IMR-90 (cell line): ENCODE results near the gene CRYBG3. TPM values are rescaled to one million over a fixed set of nuclear protein-coding genes. Genes with fewer than 3 reads are reported as not detected.

Experiments
- ATAC-seq: fragments of 200-7000 bp; cut with Tn5 transposase; 2 replicates; pipeline ENCODE4 v1.9.1; 2020; ENCODE audit warnings: low read depth, mild to moderate bottlenecking, moderate library complexity
- BruUV-seq: library from RNA; stranded (reverse); fragments of 400-500 nt; replicated peaks from 2 replicates; lab custom pipeline; 2021; lab: Mats Ljungman, UMichigan
- CTCF ChIA-PET: fragments of 300-600 bp; formaldehyde crosslinking; extraction: SDS; loops from one replicate; lab custom pipeline; 2021; ENCODE audit warnings: antibody characterized with exemption; lab: Yijun Ruan, JAX
- POLR2A ChIA-PET: fragments of 300-600 bp; sonication (Branson Sonifier 250); formaldehyde crosslinking; loops from one replicate; lab custom pipeline; 2022; ENCODE audit warnings: antibody characterized with exemption; ENCODE audit not compliant: unreplicated experiment; lab: Charles Lee
- DNase-seq: peaks from one replicate; pipeline ENCODE4 v3.0.0; 2013
- H2AFZ ChIP-seq: replicated peaks from 2 replicates; pipeline ENCODE3; 2013; ENCODE audit warnings: low read length, mild to moderate bottlenecking; ENCODE audit not compliant: poor library complexity
- H2AK5ac ChIP-seq: 2 replicates; pipeline ENCODE4 v1.6.1; 2013; ENCODE audit warnings: low read depth, low read length, inconsistent platforms
- H2AK9ac ChIP-seq: replicated peaks from 2 replicates; pipeline ENCODE3; 2013; ENCODE audit warnings: mild to moderate bottlenecking, low read depth, low read length, moderate library complexity; ENCODE audit not compliant: poor library complexity
- H2BK120ac ChIP-seq: 2 replicates; pipeline ENCODE4 v1.6.1; 2013; ENCODE audit warnings: low read depth, low read length, inconsistent platforms
- H2BK15ac ChIP-seq: 3 replicates; pipeline ENCODE4 v1.6.1; 2013; ENCODE audit warnings: low read depth, low read length, inconsistent platforms
- H2BK20ac ChIP-seq: 2 replicates; pipeline ENCODE4 v1.6.1; 2013; ENCODE audit warnings: low read depth, mild to moderate bottlenecking, inconsistent platforms, low read length, moderate library complexity
- H2BK5ac ChIP-seq: 2 replicates; pipeline ENCODE4 v1.6.1; 2013; ENCODE audit warnings: mild to moderate bottlenecking, low read depth, low read length, inconsistent platforms; ENCODE audit not compliant: poor library complexity, severe bottlenecking
- H3K14ac ChIP-seq: replicated peaks from 2 replicates; pipeline ENCODE4 v1.6.1; 2013; ENCODE audit warnings: low read depth, low read length, inconsistent platforms
- H3K18ac ChIP-seq: 2 replicates; pipeline ENCODE4 v1.6.1; 2013; ENCODE audit warnings: low read depth, low read length, control low read depth
- H3K23ac ChIP-seq: 2 replicates; pipeline ENCODE4 v1.6.1; 2013; ENCODE audit warnings: low read depth, low read length, inconsistent platforms
- H3K27ac ChIP-seq: 2 replicates; pipeline ENCODE4 v1.5.1; 2013; ENCODE audit warnings: mild to moderate bottlenecking, control low read depth, low read length; ENCODE audit not compliant: insufficient read depth
- H3K27me3 ChIP-seq: 2 replicates; pipeline ENCODE4 v1.6.1; 2013; ENCODE audit warnings: low read length; ENCODE audit not compliant: control insufficient read depth, insufficient read depth
- H3K36me3 ChIP-seq: 2 replicates; pipeline ENCODE4 v1.6.1; 2013; ENCODE audit warnings: low read length, mixed read lengths; ENCODE audit not compliant: control insufficient read depth, insufficient read depth
- H3K4ac ChIP-seq: 2 replicates; pipeline ENCODE4 v1.6.1; 2013; ENCODE audit warnings: low read depth, low read length, inconsistent platforms
- H3K4me1 ChIP-seq: 2 replicates; pipeline ENCODE4 v1.6.1; 2013; ENCODE audit warnings: low read length, mixed read lengths; ENCODE audit not compliant: control insufficient read depth, insufficient read depth
- H3K4me2 ChIP-seq: 2 replicates; pipeline ENCODE4 v1.6.1; 2013; ENCODE audit warnings: low read depth, mild to moderate bottlenecking, control low read depth, low read length, moderate library complexity
- H3K4me3 ChIP-seq: 2 replicates; pipeline ENCODE4 v1.5.1; 2013; ENCODE audit warnings: low read depth, mild to moderate bottlenecking, control low read depth, low read length, moderate library complexity; ENCODE audit not compliant: insufficient read depth
- H3K56ac ChIP-seq: 2 replicates; pipeline ENCODE4 v1.6.1; 2013; ENCODE audit warnings: low read length, inconsistent platforms; ENCODE audit not compliant: insufficient read depth; ENCODE audit errors: extremely low read depth
- H3K79me1 ChIP-seq, 2 experiments: 2 replicates each; pipeline ENCODE4 v1.6.1; 2013; ENCODE audit warnings: low read length in 2 of 2, inconsistent platforms in 1 of 2, low read depth in 1 of 2
- H3K9ac ChIP-seq: 2 replicates; pipeline ENCODE4 v1.6.1; 2013; ENCODE audit warnings: low read depth, low read length, control low read depth
- H3K9me1 ChIP-seq: 2 replicates; pipeline ENCODE4 v1.6.1; 2013; ENCODE audit warnings: low read length, inconsistent platforms; ENCODE audit not compliant: insufficient read depth
- H3K9me3 ChIP-seq: 2 replicates; pipeline ENCODE4 v1.6.1; 2013; ENCODE audit warnings: low read length; ENCODE audit not compliant: control insufficient read depth, insufficient read depth
- H4K20me1 ChIP-seq: 2 replicates; pipeline ENCODE4 v1.6.1; 2013; ENCODE audit warnings: low read length, inconsistent platforms; ENCODE audit not compliant: insufficient read depth
- H4K5ac ChIP-seq: 2 replicates; pipeline ENCODE4 v1.6.1; 2013; ENCODE audit warnings: mild to moderate bottlenecking, low read depth, low read length, control low read depth
- H4K8ac ChIP-seq, 2 experiments: 2 replicates each; pipeline ENCODE4 v1.6.1; 2013; ENCODE audit warnings: low read depth in 2 of 2, low read length in 2 of 2, control low read depth in 1 of 2, inconsistent platforms in 1 of 2
- H4K91ac ChIP-seq: 2 replicates; pipeline ENCODE4 v1.6.1; 2013; ENCODE audit warnings: low read depth, low read length, inconsistent platforms; ENCODE audit not compliant: insufficient read depth
- BHLHE40 ChIP-seq: fragments of 150-350 bp; IDR thresholded peaks from 2 replicates; pipeline ENCODE4 v1.6.1; 2016; ENCODE audit warnings: mild to moderate bottlenecking, low read depth, low read length
- CEBPB ChIP-seq: IDR thresholded peaks from 2 replicates; pipeline ENCODE4 v1.6.1; 2012; ENCODE audit warnings: low read depth, low read length, improper control_type of control experiment
- CHD1 ChIP-seq: IDR thresholded peaks from 2 replicates; pipeline ENCODE4 v1.6.1; 2012; ENCODE audit warnings: low read depth, low read length, improper control_type of control experiment
- ELK1 ChIP-seq: fragments of 150-350 bp; IDR thresholded peaks from 2 replicates; pipeline ENCODE4 v1.6.1; 2016; ENCODE audit warnings: low read depth, mild to moderate bottlenecking, low read length, moderate library complexity, borderline replicate concordance
- FOS ChIP-seq: fragments of 150-350 bp; IDR thresholded peaks from 2 replicates; pipeline ENCODE4 v1.6.1; 2016; ENCODE audit warnings: low read depth, low read length
- MAFK ChIP-seq: IDR thresholded peaks from 2 replicates; pipeline ENCODE4 v1.6.1; 2012; ENCODE audit warnings: low read depth, low read length, improper control_type of control experiment
- MAZ ChIP-seq: IDR thresholded peaks from 2 replicates; pipeline ENCODE4 v1.6.1; 2012; ENCODE audit warnings: low read depth, mild to moderate bottlenecking, low read length, improper control_type of control experiment, moderate library complexity, borderline replicate concordance
- MXI1 ChIP-seq: IDR thresholded peaks from 2 replicates; pipeline ENCODE4 v1.6.1; 2012; ENCODE audit warnings: low read depth, mild to moderate bottlenecking, low read length, moderate library complexity, borderline replicate concordance
- NFE2L2 ChIP-seq: fragments of 150-350 bp; IDR thresholded peaks from 2 replicates; pipeline ENCODE4 v1.6.1; 2016; ENCODE audit warnings: low read depth, mild to moderate bottlenecking, low read length
- POLR2A ChIP-seq: IDR thresholded peaks from 2 replicates; pipeline ENCODE4 v1.6.1; 2012; ENCODE audit warnings: mild to moderate bottlenecking, low read depth, low read length
- RAD21 ChIP-seq: IDR thresholded peaks from 2 replicates; pipeline ENCODE4 v1.6.1; 2012; ENCODE audit warnings: low read length, improper control_type of control experiment
- RCOR1 ChIP-seq: IDR thresholded peaks from 2 replicates; pipeline ENCODE4 v1.6.1; 2012; ENCODE audit warnings: mild to moderate bottlenecking, low read length, improper control_type of control experiment; ENCODE audit not compliant: insufficient replicate concordance
- RFX5 ChIP-seq: IDR thresholded peaks from 2 replicates; pipeline ENCODE4 v1.8.0; 2012; ENCODE audit warnings: low read depth, mild to moderate bottlenecking, low read length, moderate library complexity
- SMC3 ChIP-seq: fragments of 150-350 bp; IDR thresholded peaks from 2 replicates; pipeline ENCODE4 v1.6.1; 2016; ENCODE audit warnings: low read depth, mild to moderate bottlenecking, antibody characterized with exemption, low read length, moderate library complexity
- USF2 ChIP-seq: fragments of 150-350 bp; IDR thresholded peaks from 2 replicates; pipeline ENCODE4 v1.6.1; 2017; ENCODE audit warnings: mild to moderate bottlenecking, antibody characterized with exemption, low read length, low read depth
- WGBS, 2 experiments: methylation state at CpG; one replicate each; pipeline versions ENCODE4 v1.1.5 to v1.1.7; 2013; ENCODE audit warnings: missing lambda C conversion rate in 2 of 2; ENCODE audit not compliant: insufficient read length in 1 of 2; ENCODE audit errors: extremely low coverage in 2 of 2; 5-methylcytosine and 5-hydroxymethylcytosine counted together
- dilution Hi-C: fragments of 300-500 bp; cut with HindIII; formaldehyde crosslinking; loops from one replicate; pipeline ENCODE4 v1.14.3; 2018; ENCODE audit warnings: low sequenced_read_pairs; ENCODE audit not compliant: unreplicated experiment
- in situ Hi-C: fragments of 300-500 bp; cut with MboI; formaldehyde crosslinking; loops from 3 replicates; pipeline ENCODE4 v1.14.3; 2019; ENCODE audit warnings: low sequenced_read_pairs, inconsistent platforms, mixed read lengths
- intact Hi-C: fragments of 100-400 bp; cut with micrococcal nuclease; formaldehyde crosslinking; loops from 2 replicates; pipeline ENCODE4 v1.10.0; 2022
- polyA plus RNA-seq, 3 experiments: library from polyadenylated mRNA; depleted of rRNA; stranded (reverse); fragments of >200 nt; gene quantifications; 2 replicates each; pipeline ENCODE4 v1.2.3, GENCODE V29; 2012; ENCODE audit warnings: low replicate concordance in 1 of 3
- total RNA-seq: library from RNA; depleted of rRNA; stranded (reverse); fragments of >200 nt; gene quantifications from 2 replicates; pipeline ENCODE4 v1.2.3, GENCODE V29; 2012
- TF ChIP-seq, protein P1 (sequence below): conservative IDR thresholded peaks from 2 replicates; pipeline ENCODE4 v1.5.1; 2012; ENCODE audit warnings: mild to moderate bottlenecking, low read depth, low read length, improper control_type of control experiment

CRYBG3 gene
- total and polyA plus RNA-seq, 2 of the 4 experiments (the other 2 are of a cell fraction), result 4.9 to 26.2 TPM

DNA sequence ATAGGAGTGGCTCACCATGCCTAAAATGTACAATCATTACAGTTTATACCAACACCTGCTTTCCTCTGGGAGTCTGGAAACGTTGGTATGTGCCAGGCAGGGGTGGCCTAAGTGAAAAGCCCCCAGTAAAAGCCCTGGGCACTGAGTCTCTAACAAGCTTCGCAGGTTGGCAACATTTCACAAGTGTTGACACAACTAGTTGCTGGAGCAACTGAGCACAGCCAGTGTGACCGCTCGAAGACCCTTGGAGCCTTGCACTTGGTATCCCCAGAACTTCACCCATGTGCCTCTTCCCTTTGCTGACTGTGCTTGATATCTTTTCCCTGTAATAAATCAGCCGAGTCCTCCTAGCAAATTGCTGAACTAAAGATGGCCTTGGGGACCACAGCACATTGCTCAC lies 147.7 kb downstream of the CRYBG3 start:
- H3K9me3 ChIP-seq, result no peaks in the 10 kb centered on the region
- TF ChIP-seq CEBPB, result no peak
- TF ChIP-seq MAFK, result no peak
- TF ChIP-seq RCOR1, result no peak
- no peak for TF ChIP-seq MXI1
- TF ChIP-seq NFE2L2, result no peak
- no peak for TF ChIP-seq MAZ
- TF ChIP-seq RAD21, result no peak
- TF ChIP-seq, protein P1, sequence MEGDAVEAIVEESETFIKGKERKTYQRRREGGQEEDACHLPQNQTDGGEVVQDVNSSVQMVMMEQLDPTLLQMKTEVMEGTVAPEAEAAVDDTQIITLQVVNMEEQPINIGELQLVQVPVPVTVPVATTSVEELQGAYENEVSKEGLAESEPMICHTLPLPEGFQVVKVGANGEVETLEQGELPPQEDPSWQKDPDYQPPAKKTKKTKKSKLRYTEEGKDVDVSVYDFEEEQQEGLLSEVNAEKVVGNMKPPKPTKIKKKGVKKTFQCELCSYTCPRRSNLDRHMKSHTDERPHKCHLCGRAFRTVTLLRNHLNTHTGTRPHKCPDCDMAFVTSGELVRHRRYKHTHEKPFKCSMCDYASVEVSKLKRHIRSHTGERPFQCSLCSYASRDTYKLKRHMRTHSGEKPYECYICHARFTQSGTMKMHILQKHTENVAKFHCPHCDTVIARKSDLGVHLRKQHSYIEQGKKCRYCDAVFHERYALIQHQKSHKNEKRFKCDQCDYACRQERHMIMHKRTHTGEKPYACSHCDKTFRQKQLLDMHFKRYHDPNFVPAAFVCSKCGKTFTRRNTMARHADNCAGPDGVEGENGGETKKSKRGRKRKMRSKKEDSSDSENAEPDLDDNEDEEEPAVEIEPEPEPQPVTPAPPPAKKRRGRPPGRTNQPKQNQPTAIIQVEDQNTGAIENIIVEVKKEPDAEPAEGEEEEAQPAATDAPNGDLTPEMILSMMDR, result no peak
- TF ChIP-seq POLR2A, result no peak
- TF ChIP-seq USF2, result no peak
- TF ChIP-seq FOS, result no peak
- no peak for TF ChIP-seq BHLHE40
- no peak for TF ChIP-seq ELK1
- no peak for TF ChIP-seq RFX5
- no peak for TF ChIP-seq CHD1
- TF ChIP-seq SMC3, result no peak
- intact Hi-C loops (no loop called here), dilution Hi-C loops (no loop called here), in situ Hi-C loops (no loop called here)
- POLR2A ChIA-PET, result no interaction called here
- no peaks in the 10 kb centered on the region for H3K27me3 ChIP-seq
- DNase-seq (no peak), ATAC-seq (no peak)
- no peak overlapping the region for H2AK5ac ChIP-seq
- H3K36me3 ChIP-seq, result peaks cover 3% of the 10 kb centered on the region
- no peak overlapping the region for H3K14ac ChIP-seq
- peaks cover 15 to 28% of the 10 kb centered on the region in 2 experiments for H3K79me1 ChIP-seq
- H3K18ac ChIP-seq, result no peak overlapping the region; the same call in 1 of the 2 replicates
- no peak overlapping the region for H2AK9ac ChIP-seq
- H3K23ac ChIP-seq, result 0 out of 2 replicates have a peak overlapping the region, but pooled peaks have one; percentile 19
- no peak overlapping the region for H4K8ac ChIP-seq
- no peak overlapping the region for H3K56ac ChIP-seq
- H3K4me3 ChIP-seq, result no peak overlapping the region
- no peak overlapping the region for H2BK20ac ChIP-seq
- no peak overlapping the region for H2BK5ac ChIP-seq
- H4K91ac ChIP-seq, result no peak overlapping the region
- no peak overlapping the region for H3K4ac ChIP-seq
- H3K9ac ChIP-seq, result no peak overlapping the region
- H3K9me1 ChIP-seq, result no peaks in the 10 kb centered on the region; the same call in 1 of the 2 replicates
- no peak overlapping the region for H2BK120ac ChIP-seq
- no peak overlapping the region for H2BK15ac ChIP-seq
- no peaks in the 10 kb centered on the region for H4K20me1 ChIP-seq
- H3K27ac ChIP-seq, result no peak overlapping the region; the same call in 1 of the 2 replicates
- no peak overlapping the region for H2AFZ ChIP-seq
- H3K4me1 ChIP-seq, result peaks cover 9% of the 10 kb centered on the region
- WGBS, 2 experiments, result 100% methylated on average over 1 of the region's 5 CpGs; no CpG with 5 or more reads in 1 of the 2 experiments
- CTCF ChIA-PET, result interaction anchor here (0.8 kb wide), 1 partner anchor 17 kb away, joined by 4 read pairs; no protein-coding TSS in a partner anchor
- no peak overlapping the region; the same call in 1 of the 2 replicates for H4K5ac ChIP-seq
- H3K4me2 ChIP-seq, result peak overlapping the region; percentile 63; the same call in 1 of the 2 replicates
- no TSS peak for BruUV-seq
